Head of caudate nucleus (tissue), 42 donors: ENCODE results near the gene FBXL13.

ENCODE experiments used
- DNase-seq, 42 donors: peaks; one replicate each; pipeline versions ENCODE4 v3.0.0 to v3.0.0-alpha.2; 2020 to 2021; ENCODE audit warnings: mixed read lengths in 7 of 42
- intact Hi-C: fragments of 100-400 bp; cut with DNase I; formaldehyde crosslinking; loops from one replicate; pipeline ENCODE4 v1.15.0; 2022

FBXL13 gene

GRCh38 chr7:102890971-102891692, 183.5 kb downstream of the FBXL13 start:
- DNase-seq = no peak
- intact Hi-C loops = no loop called here

- peak in 16 of 42 donors; percentile 6 to 45 (median 18) for DNase-seq
Measured at GRCh38 chr7:102890292-102890970, 184.2 kb downstream of the FBXL13 start.

GRCh38 chr7:102889851-102890250, 184.7 kb downstream of the FBXL13 start:
- intact Hi-C loops = no loop called here
- no peak for DNase-seq

More at GRCh38 chr7:102890292-102890970, 184.2 kb downstream of the FBXL13 start:
- intact Hi-C loops = no loop called here

GRCh38 chr7:102888561-102889233, 185.9 kb downstream of the FBXL13 start:
- no peak for DNase-seq
- intact Hi-C loops = no loop called here

GRCh38 chr7:102883098-102883860, 191.3 kb downstream of the FBXL13 start:
- DNase-seq = peak in 2 of 42 donors; percentile 29 to 42
- intact Hi-C loops = no loop called here

GRCh38 chr7:102875700-102876295, 198.8 kb downstream of the FBXL13 start:
- DNase-seq = peak in 4 of 42 donors; percentile 4 to 40 (median 15)
- intact Hi-C loops = no loop called here

- intact Hi-C loops = no loop called here
- no peak for DNase-seq
Measured at GRCh38 chr7:102874966-102875365, 199.6 kb downstream of the FBXL13 start.

- intact Hi-C loops = no loop called here
- DNase-seq = no peak
Measured at GRCh38 chr7:102874166-102874829, 200.3 kb downstream of the FBXL13 start.

GRCh38 chr7:102873470-102874165, 201.0 kb downstream of the FBXL13 start:
- intact Hi-C loops = no loop called here
- DNase-seq = no peak

- DNase-seq = no peak
- intact Hi-C loops = no loop called here
Measured at GRCh38 chr7:102872460-102872859, 202.1 kb downstream of the FBXL13 start.

- intact Hi-C loops = no loop called here
- DNase-seq = no peak
Measured at GRCh38 chr7:102869195-102869594, 205.4 kb downstream of the FBXL13 start.

- no peak for DNase-seq
- intact Hi-C loops = no loop called here
Measured at GRCh38 chr7:102866535-102867215, 207.9 kb downstream of the FBXL13 start.

- DNase-seq = no peak
- intact Hi-C loops = no loop called here
Measured at GRCh38 chr7:102864958-102865357, 209.6 kb downstream of the FBXL13 start.

- intact Hi-C loops = no loop called here
- no peak for DNase-seq
Measured at GRCh38 chr7:102860351-102860811, 214.2 kb downstream of the FBXL13 start.

- intact Hi-C loops = no loop called here
Measured at GRCh38 chr7:102859799-102860125, 214.8 kb downstream of the FBXL13 start.

GRCh38 chr7:102859084-102859798, 215.4 kb downstream of the FBXL13 start:
- intact Hi-C loops = no loop called here
- DNase-seq = no peak

More at GRCh38 chr7:102859799-102860125, 214.8 kb downstream of the FBXL13 start:
- DNase-seq = no peak

- no peak for DNase-seq
- intact Hi-C loops = no loop called here
Measured at GRCh38 chr7:102856036-102856435, 218.6 kb downstream of the FBXL13 start.
